Right cardiac atrium (tissue), 5 donors: ENCODE measurements around the gene GPER1. TPM values are rescaled to one million over a fixed set of nuclear protein-coding genes. Genes with fewer than 3 reads are reported as not detected.
"Not testable (repeated sequence)": the region's sequence is repeated elsewhere in the genome, so short reads cannot be mapped to it uniquely, and the experiment has no call there.

Experiments used
- ATAC-seq, 2 donors: fragments of 200-7000 bp; cut with Tn5 transposase; one replicate each; pipeline versions ENCODE4 v1.8.0 to v1.9.1; 2020; ENCODE audit warnings: moderate library complexity in 2 of 2, mild to moderate bottlenecking in 1 of 2
- DNase-seq, 3 donors: peaks; one replicate each; pipeline ENCODE4 v3.0.0-alpha.2; 2020
- H3K27ac ChIP-seq: one replicate; pipeline ENCODE4 v1.5.1; 2013; ENCODE audit warnings: mild to moderate bottlenecking, low read length, control low read depth, moderate library complexity
- H3K27me3 ChIP-seq: one replicate; pipeline ENCODE4 v1.6.1; 2013; ENCODE audit not compliant: control insufficient read depth, insufficient read depth
- H3K4me1 ChIP-seq: one replicate; pipeline ENCODE4 v1.6.1; 2013; ENCODE audit warnings: low read length; ENCODE audit not compliant: control insufficient read depth, insufficient read depth
- H3K4me3 ChIP-seq: one replicate; pipeline ENCODE4 v1.5.1; 2013; ENCODE audit warnings: low read length, control low read depth
- H3K9me3 ChIP-seq: one replicate; pipeline ENCODE4 v1.6.1; 2013; ENCODE audit warnings: low read length; ENCODE audit not compliant: control insufficient read depth
- WGBS: extraction: QIAGEN DNeasy Blood & Tissue Kit; methylation state at CpG from one replicate; pipeline ENCODE4 v1.1.7; 2013; 5-methylcytosine and 5-hydroxymethylcytosine counted together
- intact Hi-C, 4 donors: fragments of 100-400 bp; cut with DNase I; formaldehyde crosslinking; loops; one replicate each; pipeline versions ENCODE4 v1.11.0 to v1.14.0; 2022 to 2023
- polyA plus RNA-seq: library from polyadenylated mRNA; stranded (reverse); fragments of 200-250 nt; gene quantifications from one replicate; pipeline ENCODE4 v1.2.3, GENCODE V29; 2013
- total RNA-seq, 4 donors: library from RNA; stranded (reverse); fragmentation: NEBNext Ultra II Directional; extraction: Animal tissue kit (Norgen Biotek cat#: 25700); gene quantifications; one replicate each; pipeline ENCODE4 v1.2.1, GENCODE V29; 2021
- donor health status: healthy with polysubstance abuse.
- donor health status: DM: no; HTN: yes; CAD: no.
- donor health status: DM: no; HTN: no; CAD: no.
- donor health status: DM: no; HTN: yes; CAD: no; lungs with severe emphysema.
- donor health status: DM: yes; HTN: yes; CAD: no.

GPER1 gene
- total and polyA plus RNA-seq, 5 donors: 3.0 to 6.7 (median 4.3) TPM

DNA sequence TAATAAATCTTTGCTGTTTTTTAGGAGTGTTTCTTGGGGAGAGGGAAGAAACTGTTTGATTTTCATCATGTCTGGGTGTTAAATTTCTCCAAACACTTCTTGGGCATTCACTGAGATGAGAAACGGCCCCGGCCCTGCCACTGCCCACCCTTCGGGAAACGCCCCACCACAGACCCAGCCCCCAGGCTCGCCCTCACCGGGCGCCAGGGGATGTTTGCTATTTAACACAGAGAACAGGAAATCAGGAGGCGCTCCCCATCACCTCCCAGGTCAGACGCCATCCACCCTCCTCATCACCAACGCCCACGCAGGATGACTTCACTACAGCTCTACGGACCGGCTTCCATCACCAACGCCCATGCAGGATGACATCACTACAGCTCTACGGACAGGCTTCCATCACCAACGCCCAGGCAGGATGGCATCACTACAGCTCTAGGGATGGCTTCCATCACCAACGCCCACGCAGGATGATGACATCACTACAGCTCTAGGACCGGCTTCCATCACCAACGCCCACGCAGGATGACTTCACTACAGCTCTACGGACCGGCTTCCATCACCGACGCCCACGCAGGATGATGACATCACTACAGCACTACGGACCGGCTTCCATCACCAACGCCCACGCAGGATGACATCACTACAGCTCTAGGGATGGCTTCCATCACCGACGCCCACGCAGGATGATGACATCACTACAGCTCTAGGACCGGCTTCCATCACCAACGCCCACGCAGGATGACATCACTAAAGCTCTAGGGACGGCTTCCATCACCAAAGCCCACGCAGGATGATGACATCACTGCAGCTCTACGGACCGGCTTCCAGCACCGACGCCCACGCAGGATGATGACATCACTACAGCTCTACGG lies 27.5 kb downstream of the GPER1 start:
- H3K4me3 ChIP-seq, ATAC-seq, H3K9me3 ChIP-seq, H3K27ac ChIP-seq, intact Hi-C loops, H3K4me1 ChIP-seq, H3K27me3 ChIP-seq: not testable (repeated sequence)
- peak in 2 of 3 donors; percentile 28 to 44 for DNase-seq
- WGBS: 94% methylated on average over 44 of the region's 44 CpGs

DNA sequence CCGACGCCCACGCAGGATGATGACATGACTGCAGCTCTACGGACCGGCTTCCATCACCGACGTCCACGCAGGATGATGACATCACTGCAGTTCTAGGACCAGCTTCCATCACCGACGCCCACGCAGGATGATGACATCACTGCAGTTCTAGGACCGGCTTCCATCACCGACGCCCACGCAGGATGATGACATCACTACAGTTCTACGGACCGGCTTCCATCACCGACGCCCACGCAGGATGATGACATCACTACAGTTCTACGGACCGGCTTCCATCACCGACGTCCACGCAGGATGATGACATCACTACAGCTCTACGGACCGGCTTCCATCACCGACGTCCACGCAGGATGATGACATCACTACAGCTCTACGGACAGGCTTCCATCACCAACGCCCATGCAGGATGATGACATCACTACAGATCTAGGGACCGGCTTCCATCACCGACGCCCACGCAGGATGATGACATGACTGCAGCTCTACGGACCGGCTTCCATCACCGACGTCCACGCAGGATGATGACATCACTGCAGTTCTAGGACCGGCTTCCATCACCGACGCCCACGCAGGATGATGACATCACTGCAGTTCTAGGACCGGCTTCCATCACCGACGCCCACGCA lies 28.6 kb downstream of the GPER1 start:
- intact Hi-C loops, H3K4me3 ChIP-seq, H3K4me1 ChIP-seq, H3K27me3 ChIP-seq, H3K9me3 ChIP-seq, H3K27ac ChIP-seq, ATAC-seq: not testable (repeated sequence)
- peak in 1 of 3 donors; percentile 24 for DNase-seq
- 96% methylated on average over 49 of the region's 49 CpGs for WGBS

DNA sequence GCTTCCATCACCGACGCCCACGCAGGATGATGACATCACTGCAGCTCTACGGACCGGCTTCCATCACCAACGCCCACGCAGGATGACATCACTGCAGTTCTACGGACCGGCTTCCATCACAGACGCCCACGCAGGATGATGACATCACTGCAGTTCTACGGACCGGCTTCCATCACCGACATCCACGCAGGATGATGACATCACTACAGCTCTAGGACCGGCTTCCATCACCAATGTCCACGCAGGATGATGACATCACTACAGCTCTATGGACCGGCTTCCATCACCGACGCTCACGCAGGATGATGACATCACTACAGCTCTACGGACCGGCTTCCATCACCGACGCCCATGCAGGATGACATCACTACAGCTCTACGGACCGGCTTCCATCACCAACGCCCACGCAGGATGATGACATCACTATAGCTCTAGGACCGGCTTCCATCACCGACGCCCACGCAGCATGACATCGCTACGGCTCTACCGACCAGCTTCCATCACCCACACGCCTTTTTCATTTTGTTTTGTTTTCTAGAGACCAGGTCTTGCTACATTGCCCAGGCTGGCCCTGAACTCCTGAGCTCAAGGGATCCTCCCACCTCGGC lies 29.5 kb downstream of the GPER1 start:
- Histone ChIP-seq H3K9me3 (no peaks in the 10 kb centered on the region), H3K4me3 (no peak overlapping the region), H3K4me1 (no peaks in the 10 kb centered on the region), H3K27me3 (no peaks in the 10 kb centered on the region), H3K27ac (no peak overlapping the region)
- DNase-seq (peak in 1 of 3 donors; percentile 14), ATAC-seq (no peak)
- intact Hi-C loops: no loop called here
- WGBS: 96% methylated on average over 38 of the region's 38 CpGs

DNA sequence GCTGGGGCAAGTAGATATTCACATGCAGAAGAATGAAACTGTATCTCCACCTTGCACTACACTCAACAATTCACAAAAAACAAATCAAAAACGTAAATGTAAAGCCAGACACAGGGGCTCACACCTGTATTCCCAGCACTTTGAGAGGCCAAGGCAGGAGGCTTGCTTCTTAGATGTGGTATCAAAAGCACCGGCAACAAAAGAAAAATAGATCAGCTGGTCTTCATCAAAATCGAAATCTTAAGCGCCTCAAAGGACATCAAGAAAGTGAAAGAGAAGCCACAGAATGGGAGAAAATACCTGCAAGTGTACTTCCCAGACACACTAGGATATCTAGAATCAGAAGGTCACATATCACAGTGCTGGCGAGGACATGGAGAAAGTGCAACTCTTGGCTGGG lies 31.3 kb downstream of the GPER1 start:
- DNase-seq (no peak), ATAC-seq (no peak)
- no peak overlapping the region for H3K4me3 ChIP-seq
- no peaks in the 10 kb centered on the region for H3K9me3 ChIP-seq
- no peak overlapping the region for H3K27ac ChIP-seq
- intact Hi-C loops: no loop called here
- H3K27me3 ChIP-seq: no peaks in the 10 kb centered on the region
- WGBS: 89% methylated on average over 5 of the region's 5 CpGs
- no peaks in the 10 kb centered on the region for H3K4me1 ChIP-seq

DNA sequence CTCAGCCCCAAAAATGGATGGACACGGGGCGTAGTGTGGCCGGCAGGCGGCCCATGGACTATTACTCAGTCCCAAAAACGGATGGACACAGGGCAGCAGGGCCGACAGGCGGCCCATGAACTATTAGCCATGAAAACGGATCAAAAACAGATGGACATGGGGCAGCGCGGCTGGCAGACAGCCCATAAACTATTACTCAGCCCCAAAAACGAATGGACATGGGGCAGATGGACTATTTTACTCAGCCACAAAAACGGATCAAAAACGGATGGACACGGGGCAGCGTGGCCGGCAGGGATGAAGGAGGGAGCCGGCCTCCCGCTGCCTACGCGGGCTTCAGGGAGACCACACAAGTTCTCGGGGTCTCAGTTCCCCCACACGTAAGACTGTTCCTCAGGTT lies 32.9 kb downstream of the GPER1 start:
- H3K27ac ChIP-seq: no peak overlapping the region
- no peak for ATAC-seq

DNA sequence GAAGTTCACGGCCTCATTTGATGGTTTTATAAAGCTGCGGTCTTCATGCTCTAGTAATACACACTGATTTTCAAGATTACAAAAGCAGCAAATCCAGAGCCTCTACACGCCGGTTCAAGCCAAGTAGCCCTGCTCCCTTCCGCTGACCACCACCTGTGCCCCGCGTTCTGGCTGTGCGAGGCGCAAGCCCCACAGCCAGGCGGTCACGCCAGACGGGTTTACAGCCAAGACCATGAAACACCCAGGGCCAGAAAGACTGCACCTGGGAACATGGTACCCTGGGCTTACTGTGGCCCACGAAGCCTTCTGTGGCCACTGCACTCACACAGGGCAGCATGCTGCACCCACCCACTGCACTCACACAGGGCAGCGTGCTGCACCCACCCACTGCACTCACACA lies 33.6 kb downstream of the GPER1 start:
- no peaks in the 10 kb centered on the region for H3K9me3 ChIP-seq
- WGBS: 94% methylated on average over 14 of the region's 14 CpGs
- no peak overlapping the region for H3K4me3 ChIP-seq
- no peaks in the 10 kb centered on the region for H3K27me3 ChIP-seq
- DNase-seq (peak in 1 of 3 donors; percentile 36), ATAC-seq (no peak)
- intact Hi-C loops: no loop called here
- H3K27ac ChIP-seq: no peak overlapping the region
- no peaks in the 10 kb centered on the region for H3K4me1 ChIP-seq

More for the DNA sequence above, 32.9 kb downstream of the GPER1 start:
- no peaks in the 10 kb centered on the region for H3K9me3 ChIP-seq
- H3K27me3 ChIP-seq: no peaks in the 10 kb centered on the region
- intact Hi-C loops: no loop called here
- peak in 1 of 3 donors; percentile 10 for DNase-seq
- WGBS: 93% methylated on average over 22 of the region's 22 CpGs
- no peak overlapping the region for H3K4me3 ChIP-seq
- H3K4me1 ChIP-seq: no peaks in the 10 kb centered on the region

DNA sequence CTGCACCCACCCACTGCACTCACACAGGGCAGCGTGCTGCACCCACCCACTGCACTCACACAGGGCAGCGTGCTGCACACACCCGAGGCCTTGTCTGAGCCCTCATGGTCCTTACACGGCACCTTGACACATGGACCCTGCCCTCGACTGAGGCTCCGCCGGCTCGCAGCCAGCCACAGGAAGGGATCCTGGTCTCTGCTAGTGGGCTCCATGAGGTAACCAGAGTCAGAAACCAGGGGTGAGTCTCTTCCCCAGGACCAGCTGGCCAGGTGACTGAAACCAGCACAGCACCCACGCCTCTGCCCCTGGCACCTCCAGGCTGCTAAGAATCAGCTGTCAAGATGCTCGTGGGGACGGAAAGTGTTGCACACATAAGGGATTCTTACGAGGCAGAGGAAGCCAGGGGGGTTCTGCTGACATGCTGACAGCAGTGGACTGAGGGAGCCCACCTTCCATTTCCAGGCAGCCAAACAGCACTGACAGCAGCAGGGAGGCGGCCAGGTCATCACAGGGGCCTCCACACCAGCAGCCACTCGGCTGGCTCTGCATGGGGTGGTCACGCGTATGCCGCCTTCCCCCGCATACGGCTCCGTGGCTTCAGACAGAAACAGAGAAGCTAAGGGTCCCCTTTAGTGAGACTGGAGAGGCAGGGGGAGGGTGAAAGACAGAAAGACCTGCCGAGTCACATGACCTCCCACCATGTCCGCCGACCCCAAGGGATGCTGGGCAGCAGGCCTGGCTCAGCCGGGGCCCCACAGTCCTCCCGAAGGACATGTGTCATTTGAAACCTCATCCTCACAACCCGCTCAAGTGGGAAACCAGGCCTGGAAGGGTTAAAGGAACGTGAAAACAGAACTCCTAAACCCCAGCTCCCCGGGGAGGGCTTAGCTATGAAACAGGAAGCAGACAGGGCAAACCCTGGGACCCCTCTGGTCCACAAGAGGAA lies 34.2 kb downstream of the GPER1 start:
- DNase-seq: peak in 2 of 3 donors; percentile 47 to 56
- no peak overlapping the region for H3K27ac ChIP-seq
- H3K4me3 ChIP-seq: no peak overlapping the region
- no peak for ATAC-seq
- no peaks in the 10 kb centered on the region for H3K9me3 ChIP-seq
- no peaks in the 10 kb centered on the region for H3K4me1 ChIP-seq
- 83% methylated on average over 28 of the region's 28 CpGs for WGBS
- intact Hi-C loops: loop anchor here in 1 of 4 donors (2.0 kb wide), 1 partner anchor 35 kb away; no protein-coding TSS in a partner anchor
- no peaks in the 10 kb centered on the region for H3K27me3 ChIP-seq

DNA sequence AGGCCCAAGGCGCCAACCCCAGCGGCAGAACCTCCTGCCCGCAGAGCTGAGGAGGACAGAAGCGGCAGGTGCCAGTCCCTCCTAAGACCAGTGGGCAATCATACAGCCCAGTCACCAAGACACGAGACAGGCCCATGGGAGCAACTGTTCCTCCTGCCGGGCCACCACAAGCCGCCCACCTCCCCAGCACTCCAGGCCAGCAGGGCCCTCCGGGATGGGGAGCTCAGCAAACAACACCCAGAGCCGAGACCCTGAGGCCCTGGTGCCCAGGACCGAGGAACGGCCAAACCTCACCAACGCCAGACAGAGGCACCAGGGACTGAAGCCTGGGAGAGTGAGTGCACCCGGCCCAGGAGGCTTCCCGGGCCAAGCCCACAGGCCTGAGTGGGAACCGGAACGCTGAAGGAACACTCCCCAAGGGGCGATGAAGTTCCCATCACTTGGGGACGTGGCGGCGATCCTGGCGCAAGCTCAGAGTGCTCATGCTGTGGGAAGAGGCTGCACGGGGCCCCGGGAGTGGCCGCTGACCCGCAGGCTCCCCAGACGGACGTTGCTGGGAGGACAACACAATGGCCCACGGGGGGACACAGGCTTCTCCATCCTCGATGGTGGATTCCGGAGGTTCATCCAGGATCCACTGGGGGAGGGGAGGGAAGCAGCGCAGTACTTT lies 35.1 kb downstream of the GPER1 start:
- Histone ChIP-seq H3K4me1 (no peaks in the 10 kb centered on the region), H3K9me3 (no peaks in the 10 kb centered on the region), H3K27me3 (no peaks in the 10 kb centered on the region), H3K4me3 (no peak overlapping the region), H3K27ac (peak overlapping the region; percentile 3)
- DNase-seq (peak; percentile 42 to 78 (median 67)), ATAC-seq (peak; percentile 8 to 24)
- intact Hi-C loops: loop anchor here in 1 of 4 donors (2.0 kb wide), 1 partner anchor 36 kb away; no protein-coding TSS in a partner anchor
- WGBS: 57% methylated on average over 31 of the region's 31 CpGs

DNA sequence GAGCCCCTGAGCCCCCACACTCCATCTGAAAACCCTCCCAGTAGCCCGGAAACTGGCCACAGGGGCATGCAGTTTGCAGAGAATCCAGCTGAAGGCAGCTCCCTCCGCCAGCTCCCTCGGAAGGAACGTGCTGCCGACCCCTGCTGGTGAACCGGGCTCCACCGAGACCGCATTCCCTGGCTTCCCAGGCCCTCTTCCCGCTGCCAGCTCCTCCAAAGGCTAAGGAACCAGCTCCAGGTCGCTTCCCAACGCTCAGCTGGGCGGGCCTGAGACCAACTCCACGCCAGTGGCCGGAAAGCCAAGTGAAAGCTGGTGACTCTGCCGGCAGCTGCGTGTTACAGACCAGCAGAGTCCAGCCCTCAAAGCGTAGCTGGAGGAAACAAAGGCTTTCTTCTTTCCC lies 35.8 kb downstream of the GPER1 start:
- intact Hi-C loops: loop anchor here in 1 of 4 donors (2.0 kb wide), 1 partner anchor 37 kb away; no protein-coding TSS in a partner anchor
- peak overlapping the region; percentile 6 for H3K4me3 ChIP-seq
- H3K27me3 ChIP-seq: no peaks in the 10 kb centered on the region

DNA sequence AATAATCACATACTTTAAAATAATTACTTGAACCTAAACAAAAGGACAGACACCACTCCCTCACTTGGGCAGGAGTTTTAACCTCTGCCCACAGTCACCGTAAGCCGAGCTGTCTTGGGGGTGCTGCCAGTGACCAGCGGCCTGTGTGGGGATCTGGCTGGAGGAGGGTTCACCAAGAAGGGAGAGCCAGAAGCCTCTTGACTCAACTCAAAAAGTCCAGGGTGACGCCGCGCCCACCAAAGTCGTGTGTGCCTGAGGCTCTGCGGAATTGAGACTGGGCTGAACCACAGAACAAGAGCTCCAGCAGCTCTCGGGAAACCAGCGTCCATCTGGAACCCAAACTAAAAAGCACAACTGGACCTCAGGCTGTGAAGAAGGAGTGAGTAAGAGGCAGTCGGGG lies 36.3 kb downstream of the GPER1 start:
- ATAC-seq (peak; percentile 20 to 39), DNase-seq (peak; percentile 56 to 76 (median 74))
- Histone ChIP-seq H3K27me3 (no peaks in the 10 kb centered on the region), H3K27ac (peak overlapping the region; percentile 37), H3K9me3 (no peaks in the 10 kb centered on the region), H3K4me1 (no peaks in the 10 kb centered on the region), H3K4me3 (peak overlapping the region; percentile 6)
- intact Hi-C loops: no loop called here
- 49% methylated on average over 11 of the region's 11 CpGs for WGBS

More for the DNA sequence above, 35.8 kb downstream of the GPER1 start:
- WGBS: 14% methylated on average over 17 of the region's 17 CpGs
- peak; percentile 96 to 97 for ATAC-seq
- DNase-seq: peak; percentile 93 to 97 (median 96)
- no peaks in the 10 kb centered on the region for H3K9me3 ChIP-seq
- H3K27ac ChIP-seq: peak overlapping the region; percentile 37
- H3K4me1 ChIP-seq: no peaks in the 10 kb centered on the region
